NCI-H2107 (cell line): ENCODE measurements around the gene MSANTD4.
"Not testable (repeated sequence)": the region's sequence is repeated elsewhere in the genome, so short reads cannot be mapped to it uniquely, and the experiment has no call there.

Experiments
- DNase-seq: peaks from one replicate; lab custom pipeline; 2025; lab: John Stamatoyannopoulos, UW

MSANTD4 gene

DNA sequence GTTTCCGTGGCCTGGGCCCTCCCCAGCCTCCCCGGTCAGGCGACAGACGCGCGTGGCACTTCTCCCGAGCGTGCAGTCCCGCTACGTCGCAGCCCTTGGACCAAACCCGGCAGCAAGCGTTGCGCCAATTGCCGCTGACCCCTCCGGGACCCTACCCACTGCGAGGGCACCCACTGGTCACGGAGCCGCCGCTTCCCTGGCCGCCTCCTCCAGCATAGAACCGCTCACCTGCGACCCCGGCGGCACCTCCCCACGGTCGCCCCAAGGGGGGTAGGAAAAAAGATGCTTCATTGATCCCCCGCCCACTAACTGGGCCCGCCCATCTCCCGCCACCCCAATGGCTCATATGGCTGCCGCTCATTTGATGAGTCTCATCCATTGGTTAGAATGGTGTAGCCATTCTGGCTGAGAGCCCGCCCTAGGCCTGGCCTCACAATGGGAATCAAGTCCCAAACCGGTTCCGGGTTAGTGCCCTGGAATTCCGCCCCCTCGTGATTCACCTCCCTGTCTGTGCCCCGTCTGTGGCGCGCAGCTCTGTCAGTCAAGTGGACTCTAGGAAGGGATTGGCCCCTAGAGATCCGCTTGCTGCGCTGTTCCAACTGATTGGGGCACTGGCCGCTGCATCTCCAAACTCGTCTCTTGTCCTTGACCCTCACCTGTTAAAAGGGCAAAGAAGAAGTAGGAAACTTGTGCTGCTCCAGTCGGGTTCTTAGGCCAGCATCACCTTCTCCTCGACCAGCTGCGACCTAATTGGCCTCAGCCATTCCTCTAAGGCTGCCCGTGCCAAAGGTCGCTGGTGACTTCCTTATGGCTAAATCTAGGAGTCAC is at the start of gene MSANTD4:
MSANTD4 (minus strand) TSS at position 274 of the 828 bp plus-strand sequence. CDS start 11,323 bp downstream, outside the sequence.
- DNase-seq, result peak; percentile 94

GRCh38 chr11:106070606-106071005 is 48.6 kb upstream of the MSANTD4 start:
- DNase-seq, result no peak

DNA sequence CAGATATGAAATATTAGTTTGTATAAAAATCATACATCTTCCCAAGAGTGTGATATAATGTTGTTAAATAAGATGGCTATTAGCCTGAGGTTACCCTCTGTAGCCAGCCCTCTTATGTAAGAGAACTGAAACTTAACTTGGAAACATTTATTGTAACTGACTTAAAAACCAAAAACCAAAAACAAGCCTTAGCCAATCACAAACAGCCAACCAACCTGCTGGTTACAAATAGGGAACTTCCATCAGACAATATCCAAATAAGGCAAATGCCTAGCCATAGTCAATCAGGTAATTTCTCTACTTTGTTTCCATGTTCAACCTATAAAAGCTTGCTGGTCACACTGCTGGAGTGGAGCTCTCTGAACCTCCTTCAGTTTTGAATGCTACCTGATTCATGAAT is 41.0 kb upstream of the MSANTD4 start:
- DNase-seq, result no peak

DNA sequence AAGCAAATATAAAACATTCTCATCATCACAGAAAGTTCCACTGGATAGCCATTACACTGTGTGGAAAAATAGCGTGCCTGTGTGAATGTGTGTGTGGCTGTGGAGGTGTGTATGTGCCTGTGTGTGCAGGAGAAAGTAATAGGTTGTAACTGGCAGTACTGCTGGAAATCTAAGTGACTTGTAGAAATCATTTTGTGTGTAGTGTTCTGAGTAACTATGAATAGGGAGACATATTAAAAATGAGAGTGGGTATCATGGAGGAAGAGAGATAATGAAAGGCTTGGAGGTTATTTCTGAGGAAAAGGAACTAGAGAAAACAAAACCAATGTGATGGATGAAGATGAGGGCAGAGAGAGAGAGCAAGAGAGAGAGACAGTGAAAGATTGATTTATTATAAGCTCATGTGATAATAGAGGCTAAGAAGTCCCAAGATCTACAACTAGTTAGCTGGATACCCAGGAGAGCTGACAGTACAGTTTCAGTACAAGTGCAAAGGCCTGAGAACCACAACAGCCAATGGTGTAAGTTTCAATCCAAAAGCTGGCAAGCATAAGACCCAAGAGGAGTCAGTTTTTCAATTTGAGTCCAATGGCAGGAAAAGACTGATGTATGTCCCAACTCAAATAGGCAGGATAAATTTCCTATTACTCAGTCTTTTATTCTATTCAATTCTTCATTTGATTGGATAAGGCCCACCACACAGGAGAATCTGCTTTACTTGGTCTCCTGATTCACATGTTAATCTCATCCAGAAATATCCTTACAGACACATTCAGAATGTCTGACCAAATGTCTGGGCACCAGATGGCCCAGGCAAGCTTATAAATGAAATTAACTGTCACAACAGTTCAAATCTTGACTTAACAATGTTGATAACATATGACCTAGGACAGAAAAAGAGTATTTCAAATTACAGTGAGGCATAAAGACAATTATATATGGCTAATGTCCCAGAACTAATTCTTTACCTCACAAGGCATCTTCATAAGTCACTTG is 40.2 kb upstream of the MSANTD4 start:
- no peak for DNase-seq

GRCh38 chr11:106061249-106061784 is 39.3 kb upstream of the MSANTD4 start:
- DNase-seq, result no peak

GRCh38 chr11:106059617-106060016 is 37.6 kb upstream of the MSANTD4 start:
- no peak for DNase-seq

GRCh38 chr11:106058377-106058776 is 36.3 kb upstream of the MSANTD4 start:
- DNase-seq, result not testable (repeated sequence)

- DNase-seq, result no peak
Measured at GRCh38 chr11:106051103-106051502, 29.1 kb upstream of the MSANTD4 start.

GRCh38 chr11:106049727-106050476 is 27.9 kb upstream of the MSANTD4 start:
- no peak for DNase-seq

- no peak for DNase-seq
Measured at GRCh38 chr11:106047631-106048030, 25.6 kb upstream of the MSANTD4 start.

DNA sequence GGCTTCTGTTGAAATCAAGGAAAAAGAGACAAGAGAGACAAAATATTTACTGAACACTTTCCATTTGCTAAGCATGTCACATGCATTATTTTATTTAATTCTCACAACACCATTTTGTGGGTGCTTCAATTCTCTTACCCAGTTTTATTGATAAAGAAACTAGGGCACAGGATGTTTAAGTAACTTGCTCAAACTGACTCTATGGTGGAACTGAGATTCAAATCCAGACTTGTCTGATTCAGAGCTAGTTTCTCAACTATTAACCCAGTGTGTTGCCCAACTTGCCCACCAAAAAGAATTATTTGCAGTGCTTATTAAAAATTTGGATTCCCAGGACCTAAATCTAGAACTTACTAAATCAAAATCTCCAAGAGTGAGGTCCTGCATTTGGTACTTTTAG is 21.5 kb upstream of the MSANTD4 start:
- DNase-seq, result no peak

GRCh38 chr11:106032861-106033260 is 10.8 kb upstream of the MSANTD4 start:
- DNase-seq, result no peak

DNA sequence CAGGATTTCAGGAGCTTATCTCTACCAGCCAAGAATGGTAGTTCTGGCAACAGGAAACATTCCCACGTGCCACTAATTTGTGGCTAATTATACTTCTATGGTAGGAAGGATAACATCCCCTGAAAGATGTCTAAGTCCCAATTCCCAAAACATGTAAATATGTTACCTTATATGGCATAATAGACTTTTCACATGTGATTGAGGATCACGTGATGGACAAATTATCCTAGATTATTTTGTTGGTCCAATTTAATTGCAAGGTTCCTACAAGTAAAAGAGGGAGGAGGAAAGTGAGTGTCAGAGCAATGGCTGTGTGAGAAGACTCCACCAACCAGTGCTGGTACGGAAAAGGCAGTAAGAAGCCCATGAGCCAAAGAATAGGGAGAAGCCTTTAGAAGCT is 9.9 kb upstream of the MSANTD4 start:
- no peak for DNase-seq

- DNase-seq, result no peak
Measured at GRCh38 chr11:106031202-106031810, 9.3 kb upstream of the MSANTD4 start.

GRCh38 chr11:106030609-106031008 is 8.6 kb upstream of the MSANTD4 start:
- DNase-seq, result no peak

GRCh38 chr11:106022795-106023275 is 795 bp upstream of the MSANTD4 start:
- DNase-seq, result no peak

DNA sequence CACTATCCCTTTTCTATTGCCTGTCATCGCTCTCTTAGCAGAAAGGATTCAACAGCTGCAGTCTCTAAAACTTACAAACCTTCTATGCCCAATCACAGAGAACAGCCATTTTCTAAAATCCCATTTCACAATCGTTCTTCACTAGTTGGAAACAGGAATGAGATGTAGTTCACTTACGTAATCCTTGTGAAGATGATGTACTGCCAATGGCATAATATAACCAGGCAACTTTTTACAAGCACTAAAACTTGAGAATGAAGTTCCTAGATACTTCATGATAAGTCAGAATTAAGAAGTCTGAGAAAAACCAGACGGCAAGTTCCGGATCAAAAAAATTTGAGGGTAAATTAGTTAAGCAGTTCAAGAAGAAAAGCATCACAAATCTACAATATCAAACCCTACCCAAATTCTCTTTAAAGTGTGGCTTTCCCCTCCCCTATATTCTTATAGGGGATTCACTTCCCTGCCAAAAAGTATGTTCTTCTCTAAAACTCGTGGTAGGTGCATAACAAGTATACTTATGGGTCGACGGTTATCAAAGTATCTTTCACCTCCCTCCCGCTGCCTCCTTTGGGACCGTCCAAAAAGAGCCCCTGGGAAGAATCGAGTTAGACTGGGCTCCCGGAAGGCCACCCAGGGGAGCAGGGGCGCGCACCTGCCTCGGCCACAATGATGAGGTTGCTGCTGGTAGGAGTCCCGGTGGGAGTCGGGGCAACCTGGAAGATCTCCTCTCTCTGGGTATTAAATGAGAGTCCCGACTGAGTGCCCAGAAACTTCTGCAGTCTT is 666 bp downstream of the MSANTD4 start:
- no peak for DNase-seq

- no peak for DNase-seq
Measured at GRCh38 chr11:106017093-106017492, 4.9 kb downstream of the MSANTD4 start.

GRCh38 chr11:106015066-106015465 is 7.0 kb downstream of the MSANTD4 start:
- DNase-seq, result no peak

GRCh38 chr11:106014620-106015019 is 7.4 kb downstream of the MSANTD4 start:
- no peak for DNase-seq
